NCI-H82 treated with DMSO at 0.1 percent for 48 hours (cell line): ENCODE measurements around the gene MYADML2.

Experiments used
- DNase-seq: peaks from one replicate; lab custom pipeline; 2025; ENCODE audit not compliant: unreplicated experiment; lab: John Stamatoyannopoulos, UW

MYADML2 gene

DNA sequence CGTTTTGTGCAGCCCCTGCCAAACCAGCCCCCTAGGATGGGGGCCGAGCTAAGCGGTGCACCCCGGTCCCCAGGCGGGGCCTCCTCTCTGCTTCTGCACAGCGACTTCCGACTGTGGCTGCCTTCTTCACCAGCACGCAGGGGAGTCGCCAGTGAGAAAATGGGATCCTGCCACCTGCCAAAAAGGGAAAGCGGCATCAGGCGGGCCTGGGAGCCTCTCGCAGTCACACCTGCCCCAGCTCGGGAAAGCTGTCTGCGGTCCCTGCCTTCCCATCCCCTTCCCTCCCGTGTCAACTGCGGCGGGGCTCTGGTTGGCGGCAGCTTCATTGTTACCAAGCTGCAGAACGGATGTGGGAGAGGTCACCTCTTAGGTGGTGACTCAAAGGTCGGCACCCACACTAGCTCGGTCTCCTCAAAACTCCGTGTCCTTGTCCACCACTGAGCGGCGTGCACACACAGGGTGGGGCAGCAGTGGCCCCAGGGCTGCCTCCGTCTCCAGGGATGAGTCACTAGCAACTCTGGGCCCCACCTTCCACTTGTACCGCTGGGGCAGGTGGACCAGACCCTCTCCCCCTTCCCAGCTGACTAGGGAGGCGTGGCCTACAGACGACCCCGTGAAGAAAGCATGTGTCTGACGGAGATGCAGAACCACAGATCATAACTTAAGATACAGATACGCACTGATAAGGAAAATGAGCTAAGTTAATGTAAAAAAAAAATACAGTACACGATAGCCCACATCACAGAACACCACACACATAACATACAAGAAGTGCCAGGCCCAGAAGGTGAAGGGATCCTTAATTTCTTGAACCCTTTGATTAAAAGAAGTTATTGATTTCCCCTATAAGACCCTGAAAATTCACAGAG lies 34.4 kb downstream of the MYADML2 start:
- DNase-seq = no peak

- no peak for DNase-seq
Observed at GRCh38 chr17:81911969-81912368, 35.1 kb downstream of the MYADML2 start.

- DNase-seq = peak; percentile 71
Observed at GRCh38 chr17:81911277-81911961, 35.6 kb downstream of the MYADML2 start, which contains the start of gene PCYT2. Gene PCYT2 (minus strand): TSS chr17:81911399. CDS start chr17:81911355, 44 bp downstream.

- DNase-seq = no peak
Observed at GRCh38 chr17:81910840-81911276, 36.2 kb downstream of the MYADML2 start.

- DNase-seq = no peak
Observed at GRCh38 chr17:81909966-81910839, 36.8 kb downstream of the MYADML2 start.

DNA sequence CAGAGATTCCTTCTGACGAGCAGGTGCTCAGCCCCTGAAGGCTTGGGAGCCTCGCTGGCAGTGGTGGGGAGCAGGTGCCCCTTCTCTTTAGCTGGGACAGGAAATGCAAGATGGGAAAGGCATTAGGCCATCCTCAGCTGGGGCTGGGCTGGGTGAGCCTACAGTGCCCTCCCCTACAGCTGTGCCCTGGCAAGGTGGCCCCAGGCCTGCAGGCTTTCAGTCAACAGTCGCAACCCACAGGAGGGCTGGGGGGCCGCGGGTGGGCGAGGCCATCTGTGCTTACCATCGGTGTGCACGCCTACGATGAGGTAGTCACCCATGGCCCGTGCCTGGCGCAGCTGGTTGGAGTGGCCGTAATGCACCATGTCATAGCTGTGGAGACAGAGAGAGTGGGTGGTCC lies 37.8 kb downstream of the MYADML2 start:
- no peak for DNase-seq

DNA sequence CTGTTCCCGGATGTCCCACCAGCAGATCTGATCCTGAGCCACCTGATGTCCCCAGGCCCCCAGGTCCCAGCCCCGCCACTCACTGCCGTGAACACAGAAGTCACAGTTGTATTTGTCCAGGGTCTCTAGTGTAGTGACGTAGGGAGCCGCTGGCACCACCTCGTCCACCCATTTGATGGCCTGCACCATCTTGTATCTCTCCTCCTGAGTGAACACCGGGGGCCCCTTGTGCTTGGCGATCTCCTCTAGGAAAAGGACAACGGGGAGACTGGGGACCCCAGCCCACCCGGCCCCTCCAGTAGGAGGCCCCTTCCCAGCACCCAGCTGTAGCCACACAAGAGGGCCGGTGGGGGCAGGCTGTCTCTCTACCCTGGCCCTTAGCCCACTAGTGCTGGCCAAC lies 38.2 kb downstream of the MYADML2 start:
- no peak for DNase-seq

- no peak for DNase-seq
Observed at GRCh38 chr17:81907219-81908145, 39.6 kb downstream of the MYADML2 start.

DNA sequence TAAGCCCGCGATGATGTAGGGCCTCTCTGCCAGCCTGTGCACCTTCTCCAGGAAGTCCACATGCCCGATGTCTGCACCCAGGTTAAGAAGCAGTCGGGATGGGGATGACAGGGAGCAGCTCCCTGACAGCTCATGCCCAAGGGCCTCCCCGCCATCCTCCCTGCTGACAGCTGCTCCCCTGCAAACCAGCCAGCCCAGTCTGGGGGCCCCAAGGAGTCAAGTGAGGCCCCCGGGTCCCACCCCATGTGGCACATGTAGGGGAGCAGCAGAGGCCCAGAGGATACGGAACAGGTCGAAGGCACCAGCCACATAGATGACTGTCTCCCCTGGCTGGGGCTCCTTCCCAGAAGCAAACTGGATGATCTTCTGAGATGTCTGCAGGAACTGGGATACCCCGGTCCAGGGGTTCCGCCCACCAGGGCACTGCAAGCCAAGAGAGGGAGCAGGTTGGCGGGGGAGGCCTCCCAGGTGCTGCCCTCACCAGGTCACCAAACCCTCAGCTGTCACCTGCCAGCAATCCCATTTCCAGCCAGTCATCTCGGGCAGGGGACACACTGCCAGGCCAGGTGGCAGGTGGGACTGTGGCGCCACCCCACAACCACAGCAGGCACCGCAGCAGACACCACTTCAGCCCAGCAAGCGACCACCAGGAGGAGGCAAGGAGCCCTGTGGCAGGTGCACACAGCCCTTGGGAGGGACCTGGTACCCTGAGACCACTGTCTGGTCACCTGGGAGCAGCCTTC lies 40.4 kb downstream of the MYADML2 start:
- no peak for DNase-seq

DNA sequence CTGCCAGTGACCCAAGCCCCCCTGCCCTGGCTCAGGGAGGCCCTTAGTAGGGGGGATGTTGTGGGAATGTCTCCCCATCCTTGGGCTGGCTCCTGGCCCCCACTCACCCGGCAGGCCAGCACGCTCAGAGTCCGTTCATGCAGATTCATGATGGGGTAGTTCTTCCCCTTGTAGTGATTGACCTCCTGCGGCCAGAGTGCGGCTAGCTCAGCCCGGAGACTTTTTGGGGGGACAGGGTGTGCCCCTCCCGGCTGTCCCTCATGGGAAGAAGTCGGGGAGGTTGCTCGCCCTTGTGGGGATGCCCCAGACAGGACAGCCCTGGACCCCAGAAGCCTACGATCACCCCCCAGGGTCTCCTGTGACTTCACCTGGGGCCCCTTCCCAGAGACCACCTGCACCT lies 41.0 kb downstream of the MYADML2 start:
- DNase-seq = no peak

GRCh38 chr17:81905424-81905875 lies 41.6 kb downstream of the MYADML2 start:
- DNase-seq = no peak

- DNase-seq = no peak
Observed at GRCh38 chr17:81904600-81905423, 42.2 kb downstream of the MYADML2 start.

DNA sequence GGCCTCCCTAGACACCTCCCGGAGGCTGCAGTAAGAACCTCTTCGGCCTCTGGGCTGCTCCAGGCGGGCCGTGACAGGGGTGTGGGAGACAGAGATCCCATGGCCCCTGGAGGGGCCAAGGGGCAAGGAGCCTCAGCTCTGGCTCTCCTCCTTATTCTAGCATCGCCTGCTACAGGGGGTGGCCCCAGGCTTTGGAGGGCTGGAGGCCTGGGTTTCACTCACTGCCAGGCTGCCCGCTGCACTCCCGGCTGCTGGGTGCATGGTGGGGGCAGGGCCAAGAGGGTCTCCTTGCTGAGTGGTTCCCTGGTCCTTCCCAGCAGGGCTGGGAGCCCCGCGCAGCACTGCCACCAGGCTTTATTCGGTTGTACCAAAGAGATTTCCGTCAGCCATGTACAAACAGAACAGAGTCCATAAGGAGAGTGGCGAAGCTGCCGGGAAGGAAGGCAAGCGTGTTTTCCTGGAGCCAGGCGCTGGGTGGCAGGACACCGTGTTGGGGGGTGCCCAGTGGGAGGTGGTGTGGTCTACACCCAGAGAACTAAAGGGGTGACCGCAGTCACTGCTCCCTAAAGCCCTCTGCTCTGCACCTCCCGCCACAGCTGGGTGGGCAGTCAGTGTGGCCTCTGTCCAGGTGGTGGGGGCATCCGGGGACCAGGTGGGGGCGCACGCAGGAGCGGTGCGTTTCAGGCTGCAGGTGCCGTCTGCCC lies 43.0 kb downstream of the MYADML2 start:
- no peak for DNase-seq

GRCh38 chr17:81903415-81903831 lies 43.6 kb downstream of the MYADML2 start:
- no peak for DNase-seq

- DNase-seq = no peak
Observed at GRCh38 chr17:81902653-81903414, 44.2 kb downstream of the MYADML2 start.

DNA sequence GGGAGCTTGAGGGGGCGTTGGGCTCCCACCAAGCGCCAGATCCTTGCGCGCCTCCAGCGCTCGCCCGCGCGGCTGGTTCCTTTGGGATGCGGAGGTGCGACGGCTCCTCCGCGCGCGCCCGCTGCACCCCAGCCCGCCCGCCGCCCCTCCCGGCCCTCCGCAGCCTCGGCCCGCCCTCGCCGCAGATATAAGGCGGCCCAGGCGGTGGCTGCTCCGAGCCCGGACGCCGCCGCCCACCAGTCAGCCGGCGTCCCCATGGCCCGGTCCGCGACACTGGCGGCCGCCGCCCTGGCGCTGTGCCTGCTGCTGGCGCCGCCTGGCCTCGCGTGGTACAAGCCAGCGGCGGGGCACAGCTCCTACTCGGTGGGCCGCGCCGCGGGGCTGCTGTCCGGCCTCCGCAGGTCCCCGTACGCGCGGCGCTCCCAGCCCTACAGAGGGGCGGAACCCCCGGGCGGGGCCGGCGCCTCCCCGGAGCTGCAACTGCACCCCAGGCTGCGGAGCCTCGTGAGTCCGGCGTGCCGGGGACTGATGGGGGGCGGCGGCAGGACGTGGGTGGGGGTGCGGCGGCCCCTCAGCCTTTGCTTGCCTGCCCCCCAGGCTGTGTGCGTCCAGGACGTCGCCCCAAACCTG lies 44.9 kb downstream of the MYADML2 start, which contains the start of gene NPB:
Gene NPB (plus strand): TSS at position 216 of the 630 bp plus-strand sequence. CDS start 40 bp downstream, at position 256.
- DNase-seq = no peak
